ENCODE data around the gene CPXM2. TPM values are rescaled to one million over a fixed set of nuclear protein-coding genes. Genes with fewer than 3 reads are reported as not detected.

The CPXM2 gene
- total RNA-seq, 1 donor from 2014 or later: 0.14 TPM

DNA sequence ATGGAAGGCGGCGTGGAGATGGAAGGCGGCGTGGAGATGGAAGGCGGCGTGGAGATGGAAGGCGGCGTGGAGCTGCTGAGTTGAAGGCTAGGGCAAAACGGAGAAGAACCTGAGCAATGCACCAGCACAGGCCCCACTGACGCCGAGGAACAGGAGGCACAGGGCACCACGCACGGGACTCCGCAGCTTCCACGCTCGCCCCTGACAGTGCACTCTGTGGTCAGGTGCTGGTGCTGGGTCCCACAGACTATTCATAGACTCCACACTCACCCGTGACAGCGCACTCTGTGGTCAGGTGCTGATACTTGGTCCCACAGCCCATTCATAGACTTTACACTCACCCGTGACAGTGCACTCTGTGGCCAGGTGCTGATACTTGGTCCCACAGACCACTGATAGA lies 34.0 kb downstream of the CPXM2 start:
- H3K9me3 Mint-ChIP-seq (ENCODE audit: low read depth): no peaks in the 10 kb centered on the region
- no peak for DNase-seq (ENCODE audit: low spot score, unreplicated experiment)
- no peak overlapping the region for H3K27ac Mint-ChIP-seq

DNA sequence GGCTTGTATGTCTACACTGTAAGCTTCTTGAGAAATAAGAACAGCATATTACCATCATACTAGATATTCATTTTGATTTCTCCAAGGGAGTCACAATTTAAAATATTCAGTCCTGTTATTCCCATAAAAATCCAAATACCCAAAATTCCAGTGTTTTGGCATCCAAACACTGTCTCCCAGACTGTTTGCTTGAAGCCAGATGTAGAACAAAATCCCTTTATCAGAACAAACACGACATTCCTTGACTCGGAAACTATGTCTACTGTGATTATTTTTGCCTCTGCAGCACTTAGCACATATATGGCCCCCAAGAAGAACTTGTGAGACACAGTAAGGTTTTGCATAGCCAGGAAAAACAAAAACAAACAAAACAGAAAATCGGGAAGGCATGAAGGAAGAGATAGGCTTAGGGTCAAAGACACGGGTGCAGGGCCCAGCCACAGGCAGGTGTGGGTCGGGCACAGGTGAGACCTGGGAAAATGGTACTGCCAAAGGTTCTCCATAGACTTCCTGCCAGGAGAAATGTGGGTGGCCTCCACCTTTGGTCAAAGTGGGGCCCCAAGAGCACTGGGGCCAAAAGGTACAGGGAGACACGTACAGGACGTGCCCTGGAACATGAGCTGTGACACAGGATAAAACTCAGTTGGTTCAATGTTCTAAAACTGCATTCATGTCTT lies 36.5 kb downstream of the CPXM2 start:
- DNase-seq (ENCODE audit: low spot score, unreplicated experiment): no peak
- Mint-ChIP-seq H3K9me3 (ENCODE audit: low read depth) (peaks cover 5% of the 10 kb centered on the region), H3K4me1 (ENCODE audit: low read depth) (peaks cover 3% of the 10 kb centered on the region), H3K27me3 (no peaks in the 10 kb centered on the region), H3K27ac (no peak overlapping the region), H3K36me3 (ENCODE audit: insufficient read depth) (no peaks in the 10 kb centered on the region), H3K4me3 (ENCODE audit: low read depth) (no peak overlapping the region)
- TF ChIP-seq CTCF (IDR thresholded peaks at IDR 0.05; ENCODE audit: unreplicated experiment): no peak

More for the DNA sequence above, 34.0 kb downstream of the CPXM2 start:
- Mint-ChIP-seq H3K4me3 (ENCODE audit: low read depth) (no peak overlapping the region), H3K27me3 (peaks cover 11% of the 10 kb centered on the region), H3K4me1 (ENCODE audit: low read depth) (peaks cover 3% of the 10 kb centered on the region), H3K36me3 (ENCODE audit: insufficient read depth) (no peaks in the 10 kb centered on the region)
- no peak for TF ChIP-seq CTCF (IDR thresholded peaks at IDR 0.05; ENCODE audit: unreplicated experiment)

GRCh38 chr10:123854498-123854897 lies 37.1 kb downstream of the CPXM2 start:
- Mint-ChIP-seq H3K4me1 (ENCODE audit: low read depth) (peaks cover 3% of the 10 kb centered on the region), H3K27ac (no peak overlapping the region), H3K9me3 (ENCODE audit: low read depth) (peaks cover 5% of the 10 kb centered on the region), H3K36me3 (ENCODE audit: insufficient read depth) (no peaks in the 10 kb centered on the region), H3K27me3 (no peaks in the 10 kb centered on the region), H3K4me3 (ENCODE audit: low read depth) (no peak overlapping the region)
- TF ChIP-seq CTCF (IDR thresholded peaks at IDR 0.05; ENCODE audit: unreplicated experiment): no peak
- DNase-seq (ENCODE audit: low spot score, unreplicated experiment): no peak

GRCh38 chr10:123854003-123854402 lies 37.6 kb downstream of the CPXM2 start:
- peaks cover 5% of the 10 kb centered on the region for H3K9me3 Mint-ChIP-seq (ENCODE audit: low read depth)
- H3K4me3 Mint-ChIP-seq (ENCODE audit: low read depth): no peak overlapping the region
- H3K27ac Mint-ChIP-seq: no peak overlapping the region
- peaks cover 3% of the 10 kb centered on the region for H3K4me1 Mint-ChIP-seq (ENCODE audit: low read depth)
- TF ChIP-seq CTCF (IDR thresholded peaks at IDR 0.05; ENCODE audit: unreplicated experiment): no peak
- no peaks in the 10 kb centered on the region for H3K27me3 Mint-ChIP-seq
- DNase-seq (ENCODE audit: low spot score, unreplicated experiment): no peak
- H3K36me3 Mint-ChIP-seq (ENCODE audit: insufficient read depth): no peaks in the 10 kb centered on the region

DNA sequence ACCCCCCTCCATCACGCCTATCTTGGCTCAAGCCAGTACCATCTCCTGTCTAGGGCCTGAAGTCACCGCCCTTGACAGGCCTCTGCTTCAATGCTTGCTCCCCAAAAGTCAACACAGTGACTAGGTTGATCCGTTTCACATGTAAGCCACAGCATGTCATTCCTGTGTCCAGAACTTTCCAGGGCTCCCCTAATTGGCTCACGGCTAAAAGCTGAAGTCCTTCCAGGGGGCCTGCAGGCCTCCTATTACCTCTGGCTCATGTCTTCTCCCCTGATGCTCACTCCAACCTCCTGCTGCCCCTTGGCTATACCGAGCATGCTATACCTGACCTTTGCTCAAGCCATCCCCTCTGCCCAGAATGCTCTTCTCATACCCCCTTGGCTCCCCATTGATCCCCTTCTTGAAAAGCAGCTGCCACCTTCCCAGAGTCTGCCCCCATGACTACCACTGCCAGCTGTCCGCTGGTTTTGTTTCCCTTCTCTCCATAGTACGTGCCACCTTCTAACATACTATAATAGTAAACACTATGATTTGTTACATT lies 39.1 kb downstream of the CPXM2 start:
- no peak for DNase-seq (ENCODE audit: low spot score, unreplicated experiment)
- Mint-ChIP-seq H3K4me1 (ENCODE audit: low read depth) (peaks cover 3% of the 10 kb centered on the region), H3K9me3 (ENCODE audit: low read depth) (peaks cover 5% of the 10 kb centered on the region), H3K36me3 (ENCODE audit: insufficient read depth) (no peaks in the 10 kb centered on the region), H3K27me3 (no peaks in the 10 kb centered on the region), H3K27ac (no peak overlapping the region), H3K4me3 (ENCODE audit: low read depth) (no peak overlapping the region)
- TF ChIP-seq CTCF (IDR thresholded peaks at IDR 0.05; ENCODE audit: unreplicated experiment): no peak
